ENCODE measurements around the gene BTBD10. TPM values are rescaled to one million over a fixed set of nuclear protein-coding genes. Genes with fewer than 3 reads are reported as not detected.

BTBD10 gene
- total and polyA plus RNA-seq, 2 of the 13 experiments (the other 11 are each of a cell fraction or from before 2014, with no cell fraction given) = 9.8 to 26.6 TPM

DNA sequence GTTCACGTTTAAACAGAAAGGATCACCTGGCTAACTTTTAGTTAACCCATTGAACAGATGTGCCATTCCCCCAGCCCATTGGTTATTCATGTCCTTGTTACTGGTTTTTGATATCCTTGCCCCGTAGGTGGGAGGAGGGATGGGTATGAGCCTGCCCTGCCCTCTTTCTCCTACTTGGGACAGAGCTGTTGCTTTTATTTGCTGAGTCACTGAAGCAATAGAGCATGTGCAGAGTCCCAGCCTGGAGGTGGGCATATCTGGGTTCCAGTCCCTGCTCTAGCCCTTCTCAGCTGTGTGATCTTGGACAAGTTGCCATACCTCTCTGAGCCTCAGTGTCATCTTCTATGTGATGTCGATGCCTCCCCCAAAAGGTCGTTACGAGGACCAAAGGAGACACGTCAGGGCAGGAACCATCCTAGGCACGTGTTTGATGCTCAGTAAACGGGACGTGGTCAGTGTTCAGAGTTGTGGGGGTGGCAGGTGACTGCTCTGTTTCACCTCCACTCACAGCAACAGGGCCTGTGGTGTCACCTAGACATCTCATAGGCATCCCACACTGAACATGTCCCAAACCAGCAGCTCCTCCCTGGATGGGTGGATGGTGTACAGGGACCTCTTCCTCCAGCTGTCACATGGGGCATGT is 124.5 kb downstream of the BTBD10 start:
- DNase-seq (ENCODE audit: low spot score) = no peak
- ChIA-PET CTCF (ENCODE audit: low intra/inter-chr PET ratio, low total read pairs) (no interaction called here), POLR2A (no interaction called here)
- Histone ChIP-seq H3K9me3 (ENCODE audit: low read length) (no peaks in the 10 kb centered on the region), H3K9ac (ENCODE audit: insufficient read depth, low read depth, low read length) (no peak overlapping the region), H3K36me3 (replicated peaks in 1 of 2; ENCODE audit: control insufficient read depth in 1 of 2, insufficient read depth in 2 of 2, low read length in 2 of 2) (no peaks in the 10 kb centered on the region), H3K4me1 (ENCODE audit: insufficient read depth, low read length) (peaks cover 22% of the 10 kb centered on the region), H3K4me2 (ENCODE audit: low read depth, low read length) (peak overlapping the region; percentile 10; the same call in 1 of the 2 replicates), H3K27ac (ENCODE audit: extremely low read length, insufficient read depth, low read length) (no peak overlapping the region), H4K20me1 (ENCODE audit: insufficient read depth, low read length) (no peaks in the 10 kb centered on the region), H3K27me3 (ENCODE audit: control insufficient read depth in 1 of 2, insufficient read depth in 2 of 2, low read length in 2 of 2) (no peaks in the 10 kb centered on the region), H3K4me3 (replicated peaks in 1 of 3; ENCODE audit: insufficient read depth in 1 of 3, low read depth in 2 of 3, low read length in 3 of 3) (no peak overlapping the region), H2AFZ (ENCODE audit: low read length) (no peak overlapping the region), H3K79me2 (ENCODE audit: insufficient read depth, low read length) (no peaks in the 10 kb centered on the region)
- no peak for FAIRE-seq
- no peak for ATAC-seq
- in situ Hi-C loops (cut with HindIII; ENCODE audit: extremely low pct_ligation_motif_present, low pct_unique_long_range_greater_than_20kb) (no loop called here), intact Hi-C loops (cut with micrococcal nuclease; ENCODE audit: unreplicated experiment) (loop anchor here (10.0 kb wide), 1 partner anchor 64 kb away; the partner anchor contains the start of gene BMAL1)
- WGBS (ENCODE audit: low lambda C conversion rate) = 72% methylated on average over 5 of the region's 9 CpGs
- BruUV-seq (replicated peaks) = no TSS peak
- TF ChIP-seq REPIN1 (CRISPR knock-in tag; IDR thresholded peaks at IDR 0.05; ENCODE audit: borderline replicate concordance, low read depth) (no peak), EZH2 (conservative IDR thresholded peaks at IDR 0.05; ENCODE audit: low read depth, low read length) (no peak), ZBTB40 (IDR thresholded peaks at IDR 0.05) (no peak), ZBTB40 (CRISPR knock-in tag; IDR thresholded peaks at IDR 0.05) (no peak), ZMYM3 (CRISPR knock-in tag; IDR thresholded peaks at IDR 0.05) (peak; percentile 53)
- TF ChIP-seq, protein P1, sequence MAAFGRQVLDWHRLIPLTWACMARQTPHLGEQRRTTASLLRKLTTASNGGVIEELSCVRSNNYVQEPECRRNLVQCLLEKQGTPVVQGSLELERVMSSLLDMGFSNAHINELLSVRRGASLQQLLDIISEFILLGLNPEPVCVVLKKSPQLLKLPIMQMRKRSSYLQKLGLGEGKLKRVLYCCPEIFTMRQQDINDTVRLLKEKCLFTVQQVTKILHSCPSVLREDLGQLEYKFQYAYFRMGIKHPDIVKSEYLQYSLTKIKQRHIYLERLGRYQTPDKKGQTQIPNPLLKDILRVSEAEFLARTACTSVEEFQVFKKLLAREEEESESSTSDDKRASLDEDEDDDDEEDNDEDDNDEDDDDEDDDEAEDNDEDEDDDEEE (CRISPR knock-in tag; IDR thresholded peaks at IDR 0.05) = no peak
- TF ChIP-seq, protein P2, sequence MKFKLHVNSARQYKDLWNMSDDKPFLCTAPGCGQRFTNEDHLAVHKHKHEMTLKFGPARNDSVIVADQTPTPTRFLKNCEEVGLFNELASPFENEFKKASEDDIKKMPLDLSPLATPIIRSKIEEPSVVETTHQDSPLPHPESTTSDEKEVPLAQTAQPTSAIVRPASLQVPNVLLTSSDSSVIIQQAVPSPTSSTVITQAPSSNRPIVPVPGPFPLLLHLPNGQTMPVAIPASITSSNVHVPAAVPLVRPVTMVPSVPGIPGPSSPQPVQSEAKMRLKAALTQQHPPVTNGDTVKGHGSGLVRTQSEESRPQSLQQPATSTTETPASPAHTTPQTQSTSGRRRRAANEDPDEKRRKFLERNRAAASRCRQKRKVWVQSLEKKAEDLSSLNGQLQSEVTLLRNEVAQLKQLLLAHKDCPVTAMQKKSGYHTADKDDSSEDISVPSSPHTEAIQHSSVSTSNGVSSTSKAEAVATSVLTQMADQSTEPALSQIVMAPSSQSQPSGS (CRISPR knock-in tag; IDR thresholded peaks at IDR 0.05) = no peak

Data from HepG2 (cell line).